Lower leg skin (tissue), 4 donors: ENCODE results near the gene LHFPL3. TPM values are rescaled to one million over a fixed set of nuclear protein-coding genes. Genes with fewer than 3 reads are reported as not detected.

ENCODE experiments used
- DNase-seq, 2 donors: peaks; one replicate each; pipeline ENCODE4 v3.0.0-alpha.2; 2019; ENCODE audit warnings: low spot score in 2 of 2
- H3K4me3 ChIP-seq: fragments of 200-600 bp; sonication (generic); 2 replicates; pipeline ENCODE4 v1.5.1; 2017; ENCODE audit warnings: mild to moderate bottlenecking, low read depth; ENCODE audit not compliant: poor library complexity, severe bottlenecking
- CTCF ChIP-seq, 3 donors: fragments of 450-650 bp; IDR thresholded peaks; one replicate each; pipeline ENCODE4 v1.5.1; 2016; ENCODE audit warnings: antibody characterized with exemption in 3 of 3, mild to moderate bottlenecking in 3 of 3, moderate library complexity in 2 of 3
- POLR2A ChIP-seq, 2 donors: fragments of 450-650 bp; IDR thresholded peaks; one replicate each; pipeline ENCODE4 v1.6.1; 2016 to 2017; ENCODE audit warnings: antibody characterized with exemption in 2 of 2, mild to moderate bottlenecking in 1 of 2, moderate library complexity in 1 of 2
- WGBS, 2 donors: methylation state at CpG; one replicate each; pipeline ENCODE4 v1.1.5; 2018; 5-methylcytosine and 5-hydroxymethylcytosine counted together
- intact Hi-C: fragments of 100-400 bp; cut with DNase I; formaldehyde crosslinking; loops from one replicate; pipeline ENCODE4 v1.15.0; 2023; ENCODE audit warnings: low total_unique reads
- total RNA-seq, 4 donors: library from RNA; depleted of rRNA; stranded (reverse); fragments of >200 nt; gene quantifications; one replicate each; pipeline ENCODE4 v1.1.0, GENCODE V29; 2016

The LHFPL3 gene
- total RNA-seq, 4 donors from 2014 or later: 0.16 to 2.4 TPM; not detected in 2

- H3K4me3 ChIP-seq: no peak overlapping the region
- intact Hi-C loops: no loop called here
- 82 to 88% methylated on average over 5 of the region's 5 CpGs for WGBS, 2 donors
- no peak for DNase-seq
- TF ChIP-seq POLR2A (IDR thresholded peaks at IDR 0.05) (no peak), CTCF (IDR thresholded peaks at IDR 0.05) (no peak)
Measured at GRCh38 chr7:104926601-104927041, 598.2 kb downstream of the LHFPL3 start.

- H3K4me3 ChIP-seq: no peak overlapping the region
- TF ChIP-seq POLR2A (IDR thresholded peaks at IDR 0.05) (no peak), CTCF (IDR thresholded peaks at IDR 0.05) (no peak)
- 75 to 82% methylated on average over 7 of the region's 7 CpGs for WGBS, 2 donors
- intact Hi-C loops: no loop called here
- peak in 1 of 2 donors; percentile 65 for DNase-seq
Measured at GRCh38 chr7:104927055-104927454, 598.7 kb downstream of the LHFPL3 start.

- 91 to 95% methylated on average over 6 of the region's 6 CpGs for WGBS, 2 donors
- intact Hi-C loops: no loop called here
- DNase-seq: peak in 1 of 2 donors; percentile 59
- no peak overlapping the region for H3K4me3 ChIP-seq
- no peak for TF ChIP-seq POLR2A (IDR thresholded peaks at IDR 0.05)
- no peak for TF ChIP-seq CTCF (IDR thresholded peaks at IDR 0.05)
Measured at GRCh38 chr7:104928721-104929400, 600.5 kb downstream of the LHFPL3 start.

- DNase-seq: peak in 1 of 2 donors; percentile 36
- intact Hi-C loops: no loop called here
- WGBS, 2 donors: 53 to 59% methylated on average over 1 of the region's 1 CpG
Measured at GRCh38 chr7:104929921-104930320, 601.5 kb downstream of the LHFPL3 start.

GRCh38 chr7:104931181-104931781, 602.9 kb downstream of the LHFPL3 start:
- intact Hi-C loops: no loop called here
- WGBS, 2 donors: 53 to 56% methylated on average over 5 of the region's 5 CpGs
- TF ChIP-seq CTCF (IDR thresholded peaks at IDR 0.05): no peak
- no peak for TF ChIP-seq POLR2A (IDR thresholded peaks at IDR 0.05)
- no peak overlapping the region for H3K4me3 ChIP-seq
- peak in 1 of 2 donors; percentile 82 for DNase-seq

More at GRCh38 chr7:104929921-104930320, 601.5 kb downstream of the LHFPL3 start:
- H3K4me3 ChIP-seq: no peak overlapping the region
- TF ChIP-seq POLR2A (IDR thresholded peaks at IDR 0.05) (no peak), CTCF (IDR thresholded peaks at IDR 0.05) (no peak)
